ENCODE results near the gene PCDHB3.
A peak's percentile ranks its signal among the peaks of the same experiment; 100 is the strongest.
"Not testable (repeated sequence)": the region's sequence is repeated elsewhere in the genome, so short reads cannot be mapped to it uniquely, and the experiment has no call there.

PCDHB3 gene

DNA sequence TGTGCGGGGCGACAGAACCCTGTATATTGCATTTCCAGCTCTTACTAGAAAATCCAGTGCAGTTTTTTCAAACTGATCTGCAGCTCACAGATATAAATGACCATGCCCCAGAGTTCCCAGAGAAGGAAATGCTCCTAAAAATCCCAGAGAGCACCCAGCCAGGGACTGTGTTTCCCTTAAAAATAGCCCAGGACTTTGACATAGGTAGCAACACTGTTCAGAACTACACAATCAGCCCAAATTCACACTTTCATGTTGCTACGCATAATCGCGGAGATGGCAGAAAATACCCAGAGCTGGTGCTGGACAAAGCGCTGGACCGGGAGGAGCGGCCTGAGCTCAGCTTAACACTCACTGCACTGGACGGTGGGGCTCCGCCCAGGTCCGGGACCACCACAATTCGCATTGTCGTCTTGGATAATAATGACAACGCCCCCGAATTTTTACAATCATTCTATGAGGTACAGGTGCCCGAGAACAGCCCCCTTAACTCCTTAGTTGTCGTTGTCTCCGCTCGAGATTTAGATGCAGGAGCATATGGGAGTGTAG is 35.5 kb downstream of the PCDHB3 start:
- DNase-seq (ENCODE audit: low spot score) = no peak

- DNase-seq (ENCODE audit: low spot score) = not testable (repeated sequence)
Measured at GRCh38 chr5:141137346-141137745, 37.1 kb downstream of the PCDHB3 start.

DNA sequence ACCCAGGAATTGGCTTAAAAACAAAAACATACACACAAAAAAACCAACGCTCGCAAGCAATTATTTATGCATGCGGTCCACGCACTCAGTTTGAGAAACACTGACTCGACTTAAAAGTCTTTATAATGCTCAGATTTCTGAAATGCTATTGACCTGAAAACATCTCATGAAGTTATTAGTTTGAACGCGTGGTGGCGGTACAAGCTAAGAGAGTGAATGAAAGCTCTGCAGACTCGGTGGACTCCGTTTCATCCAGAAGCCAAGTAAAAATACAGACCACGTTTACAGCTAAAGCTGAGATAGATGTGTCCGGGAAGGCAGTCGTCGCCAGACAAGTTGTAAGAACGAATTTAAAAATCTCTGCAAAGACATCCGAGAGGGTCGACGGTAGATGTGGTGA is 49.5 kb downstream of the PCDHB3 start, which contains the start of gene PCDHB6:
PCDHB6 (plus strand) TSS at position 246 of the 400 bp plus-strand sequence. CDS start 201 bp downstream, outside the sequence.
- peak; percentile 7 for DNase-seq (ENCODE audit: low spot score)

GRCh38 chr5:141150224-141150992 is 50.1 kb downstream of the PCDHB3 start:
- DNase-seq (ENCODE audit: low spot score) = no peak

DNA sequence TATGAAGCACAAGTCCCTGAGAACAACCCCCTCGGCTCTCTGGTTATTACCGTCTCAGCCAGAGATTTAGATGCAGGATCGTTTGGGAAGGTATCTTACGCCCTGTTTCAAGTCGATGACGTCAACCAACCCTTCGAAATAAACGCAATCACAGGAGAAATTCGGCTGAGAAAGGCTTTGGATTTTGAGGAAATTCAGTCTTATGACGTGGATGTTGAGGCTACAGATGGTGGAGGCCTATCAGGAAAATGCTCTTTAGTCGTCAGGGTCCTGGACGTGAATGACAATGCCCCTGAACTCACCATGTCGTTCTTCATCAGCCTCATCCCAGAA is 50.7 kb downstream of the PCDHB3 start:
- no peak for DNase-seq (ENCODE audit: low spot score)

- not testable (repeated sequence) for DNase-seq (ENCODE audit: low spot score)
Measured at GRCh38 chr5:141151632-141152031, 51.4 kb downstream of the PCDHB3 start.

DNA sequence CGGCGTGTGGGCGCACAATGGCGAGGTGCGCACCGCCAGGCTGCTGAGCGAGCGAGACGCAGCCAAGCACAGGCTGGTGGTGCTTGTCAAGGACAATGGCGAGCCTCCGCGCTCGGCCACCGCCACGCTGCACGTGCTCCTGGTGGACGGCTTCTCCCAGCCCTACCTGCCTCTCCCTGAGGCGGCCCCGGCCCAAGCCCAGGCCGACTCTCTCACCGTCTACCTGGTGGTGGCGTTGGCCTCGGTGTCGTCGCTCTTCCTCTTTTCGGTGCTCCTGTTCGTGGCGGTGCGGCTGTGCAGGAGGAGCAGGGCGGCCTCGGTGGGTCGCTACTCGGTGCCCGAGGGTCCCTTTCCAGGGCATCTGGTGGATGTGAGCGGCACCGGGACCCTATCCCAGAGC is 51.8 kb downstream of the PCDHB3 start:
- not testable (repeated sequence) for DNase-seq (ENCODE audit: low spot score)
